Muscle layer of duodenum (tissue), 2 donors: ENCODE data around the gene FGGY.
A peak's percentile ranks its signal among the peaks of the same experiment; 100 is the strongest.
"Not testable (repeated sequence)": the region's sequence is repeated elsewhere in the genome, so short reads cannot be mapped to it uniquely, and the experiment has no call there.

ENCODE experiments used
- H3K27ac ChIP-seq: one replicate; pipeline ENCODE4 v1.7.0; 2013; ENCODE audit warnings: mild to moderate bottlenecking, low read length
- H3K27me3 ChIP-seq: one replicate; pipeline ENCODE4 v1.7.0; 2013; ENCODE audit warnings: low read depth, mild to moderate bottlenecking, control low read depth, low read length
- H3K36me3 ChIP-seq, 2 donors: one replicate each; pipeline ENCODE4 v1.7.0; 2013; ENCODE audit warnings: low read length in 2 of 2, control low read depth in 1 of 2, mild to moderate bottlenecking in 1 of 2; ENCODE audit not compliant: insufficient read depth in 2 of 2, control insufficient read depth in 1 of 2
- H3K4me1 ChIP-seq, 2 donors: one replicate each; pipeline ENCODE4 v1.7.0; 2013; ENCODE audit warnings: low read length in 2 of 2, mild to moderate bottlenecking in 2 of 2, control low read depth in 1 of 2, moderate library complexity in 1 of 2; ENCODE audit not compliant: insufficient read depth in 2 of 2, control insufficient read depth in 1 of 2
- H3K4me3 ChIP-seq, 2 donors: one replicate each; pipeline ENCODE4 v1.7.0; 2013; ENCODE audit warnings: low read length in 2 of 2, low read depth in 1 of 2, mild to moderate bottlenecking in 1 of 2
- H3K9me3 ChIP-seq, 2 donors: one replicate each; pipeline ENCODE4 v1.7.0; 2013; ENCODE audit warnings: low read length in 2 of 2, control low read depth in 1 of 2, mild to moderate bottlenecking in 1 of 2; ENCODE audit not compliant: control insufficient read depth in 1 of 2
- donor health status: healthy.

The FGGY gene

DNA sequence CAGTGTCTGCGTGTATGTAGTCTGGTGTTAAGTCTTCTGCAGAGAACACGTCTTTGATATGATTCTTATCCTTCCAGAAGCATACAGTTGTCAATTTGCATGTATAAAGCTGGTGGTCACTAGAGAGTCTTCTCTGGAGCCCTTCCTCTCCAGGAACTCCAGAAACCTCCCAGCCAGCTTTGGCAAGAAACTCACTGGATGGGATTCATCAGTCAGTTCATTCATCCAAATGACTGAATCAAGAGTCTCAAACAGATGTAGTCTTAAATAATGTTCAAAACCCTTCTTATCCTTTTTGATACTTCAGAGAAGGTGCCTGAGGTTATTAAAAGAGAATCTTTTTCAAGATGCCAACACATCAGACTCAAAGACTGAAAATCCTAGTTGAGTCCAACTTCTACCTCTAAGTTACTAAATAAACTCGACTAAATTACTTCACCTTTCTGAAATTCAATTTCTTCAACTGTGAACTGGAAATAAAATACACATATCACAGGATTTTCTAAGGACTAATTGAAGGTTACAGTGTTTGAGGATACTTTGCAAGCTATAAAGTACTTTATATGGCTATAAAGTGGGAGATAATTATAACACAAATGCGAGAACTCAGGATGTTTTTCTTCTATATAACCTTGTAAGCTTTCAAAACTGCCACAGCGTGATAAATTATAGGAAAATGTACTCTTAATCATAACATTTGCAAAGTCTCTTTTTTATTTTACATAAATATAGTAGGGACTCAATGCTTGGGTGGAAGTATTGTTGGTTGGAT is 252.4 kb downstream of the FGGY start:
- no peak overlapping the region for H3K27ac ChIP-seq
- H3K4me3 ChIP-seq, result no peak overlapping the region
- H3K9me3 ChIP-seq, result no peaks in the 10 kb centered on the region
- H3K36me3 ChIP-seq, result no peaks in the 10 kb centered on the region
- peaks cover 0 to 5% of the 10 kb centered on the region in 2 donors for H3K4me1 ChIP-seq
- H3K27me3 ChIP-seq, result no peaks in the 10 kb centered on the region

DNA sequence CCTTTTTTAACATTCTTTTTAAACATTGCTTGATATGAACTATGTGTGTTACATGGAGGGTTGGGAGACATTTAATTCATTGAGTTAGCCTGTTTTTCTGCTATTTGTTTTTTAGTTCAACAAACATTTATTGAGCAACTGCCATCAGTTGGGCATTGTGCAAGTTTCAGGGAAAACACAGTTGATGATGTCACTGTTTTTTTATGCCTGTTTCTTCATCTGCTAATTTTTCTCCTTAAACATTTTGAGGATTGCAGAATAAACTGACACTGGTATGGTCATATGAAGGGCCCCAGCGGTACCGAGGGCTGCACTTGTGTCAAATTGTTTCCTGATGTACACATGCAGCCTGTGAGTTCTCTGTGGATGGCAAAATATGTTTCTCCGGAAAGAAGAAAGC is 253.0 kb downstream of the FGGY start:
- Histone ChIP-seq H3K27me3 (no peaks in the 10 kb centered on the region), H3K4me1 (peaks cover 0 to 5% of the 10 kb centered on the region in 2 donors), H3K27ac (peak overlapping the region; percentile 16), H3K9me3 (no peaks in the 10 kb centered on the region), H3K36me3 (no peaks in the 10 kb centered on the region), H3K4me3 (no peak overlapping the region)

DNA sequence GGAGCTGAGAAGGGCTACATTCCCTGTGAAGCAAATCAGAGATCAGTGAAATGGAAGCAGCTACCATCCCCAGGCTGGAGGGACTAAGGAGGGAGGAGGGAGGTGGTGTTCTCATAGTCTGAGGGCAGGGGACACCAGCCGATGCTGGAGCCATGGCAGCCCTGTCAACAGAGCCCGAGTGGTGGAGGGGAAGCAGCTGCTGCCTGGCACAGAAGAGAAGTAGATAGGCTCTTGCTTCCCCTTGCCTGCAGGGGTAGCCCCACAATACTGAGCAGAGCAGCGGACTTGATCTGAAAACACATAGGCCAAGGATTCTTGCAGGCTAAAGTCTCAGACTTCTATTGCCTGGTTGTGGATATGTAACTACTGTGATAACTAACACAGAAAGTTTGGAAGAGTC is 255.1 kb downstream of the FGGY start:
- peaks cover 0 to 5% of the 10 kb centered on the region in 2 donors for H3K4me1 ChIP-seq
- H3K4me3 ChIP-seq, result no peak overlapping the region
- H3K36me3 ChIP-seq, result no peaks in the 10 kb centered on the region
- no peaks in the 10 kb centered on the region for H3K27me3 ChIP-seq
- no peaks in the 10 kb centered on the region for H3K9me3 ChIP-seq
- H3K27ac ChIP-seq, result no peak overlapping the region

DNA sequence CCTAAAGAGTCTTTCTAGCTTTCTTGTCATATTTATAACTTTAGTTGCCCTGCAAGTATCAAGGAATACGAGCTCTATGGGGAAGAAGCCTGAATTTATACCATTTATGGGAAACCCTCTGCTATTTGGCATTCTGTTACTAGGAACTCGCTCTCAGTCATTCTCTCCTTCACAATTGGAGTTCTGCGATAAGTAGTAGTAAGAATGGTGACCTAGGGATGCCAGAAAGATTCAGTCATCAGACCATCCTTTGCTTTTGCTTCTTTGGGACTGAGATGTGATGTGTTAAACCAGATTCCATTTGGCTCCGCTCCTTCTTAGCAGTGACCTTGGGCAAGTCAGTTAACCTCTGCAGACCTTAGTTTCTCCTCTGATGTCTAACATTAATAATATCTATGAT is 256.5 kb downstream of the FGGY start:
- H3K27me3 ChIP-seq, result no peaks in the 10 kb centered on the region
- no peak overlapping the region for H3K4me3 ChIP-seq
- H3K27ac ChIP-seq, result no peak overlapping the region
- H3K36me3 ChIP-seq, result no peaks in the 10 kb centered on the region
- H3K4me1 ChIP-seq, result peaks cover 0 to 5% of the 10 kb centered on the region in 2 donors
- H3K9me3 ChIP-seq, result no peaks in the 10 kb centered on the region

DNA sequence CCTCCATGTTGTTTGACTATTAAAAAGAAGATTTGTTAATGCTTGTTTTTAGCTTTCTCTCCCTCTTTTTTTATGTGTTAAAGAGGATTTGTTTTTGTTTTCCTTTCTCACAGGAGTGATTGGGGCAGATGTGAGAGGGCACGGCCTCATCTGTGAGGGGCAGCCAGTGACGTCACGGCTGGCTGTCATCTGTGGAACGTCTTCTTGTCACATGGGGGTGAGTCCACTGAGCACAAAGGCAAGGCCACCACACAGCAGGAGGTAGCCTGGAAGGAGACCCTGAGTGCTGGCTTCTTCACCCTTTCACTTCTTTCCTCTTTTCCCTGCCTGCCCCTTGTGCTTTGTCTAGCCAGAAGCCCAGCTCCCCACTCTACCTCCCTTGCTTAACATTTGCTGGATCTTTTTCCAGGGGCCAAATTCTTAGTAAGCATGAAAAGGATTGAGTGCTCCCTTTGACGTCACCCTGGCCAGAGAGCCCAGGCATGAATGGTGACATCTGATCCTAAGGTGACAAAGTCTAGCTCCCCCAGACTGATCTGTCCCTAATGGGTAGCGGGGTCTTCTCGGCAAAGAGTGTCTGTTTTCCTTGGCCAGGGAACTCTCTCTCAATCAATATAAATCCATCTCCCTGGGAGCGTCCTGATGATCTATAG is 257.2 kb downstream of the FGGY start:
- Histone ChIP-seq H3K27ac (no peak overlapping the region), H3K27me3 (no peaks in the 10 kb centered on the region), H3K4me3 (no peak overlapping the region), H3K9me3 (no peaks in the 10 kb centered on the region), H3K36me3 (no peaks in the 10 kb centered on the region), H3K4me1 (peaks cover 0 to 5% of the 10 kb centered on the region in 2 donors)

DNA sequence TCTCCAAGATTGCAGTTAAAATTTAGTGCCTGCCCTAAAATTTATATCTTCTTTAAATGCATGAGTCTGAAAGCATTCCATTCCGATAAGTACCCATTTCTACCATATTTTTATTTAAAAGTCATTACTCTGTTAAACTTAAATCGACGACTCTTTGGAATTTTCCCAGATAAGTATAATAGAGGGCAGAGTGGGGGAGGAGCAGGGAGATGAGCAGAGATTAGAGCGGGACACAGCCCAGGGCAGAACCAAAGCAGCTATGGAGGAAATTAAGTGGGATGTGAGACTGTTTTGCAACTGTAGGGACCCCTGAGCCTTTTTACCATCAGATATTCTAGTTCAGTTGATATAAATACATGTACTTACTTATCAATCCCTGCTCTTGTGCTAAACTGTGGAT is 257.9 kb downstream of the FGGY start:
- H3K4me1 ChIP-seq, result peaks cover 0 to 5% of the 10 kb centered on the region in 2 donors
- H3K27ac ChIP-seq, result no peak overlapping the region
- H3K27me3 ChIP-seq, result no peaks in the 10 kb centered on the region
- H3K4me3 ChIP-seq, result no peak overlapping the region
- no peaks in the 10 kb centered on the region for H3K9me3 ChIP-seq
- H3K36me3 ChIP-seq, result no peaks in the 10 kb centered on the region

DNA sequence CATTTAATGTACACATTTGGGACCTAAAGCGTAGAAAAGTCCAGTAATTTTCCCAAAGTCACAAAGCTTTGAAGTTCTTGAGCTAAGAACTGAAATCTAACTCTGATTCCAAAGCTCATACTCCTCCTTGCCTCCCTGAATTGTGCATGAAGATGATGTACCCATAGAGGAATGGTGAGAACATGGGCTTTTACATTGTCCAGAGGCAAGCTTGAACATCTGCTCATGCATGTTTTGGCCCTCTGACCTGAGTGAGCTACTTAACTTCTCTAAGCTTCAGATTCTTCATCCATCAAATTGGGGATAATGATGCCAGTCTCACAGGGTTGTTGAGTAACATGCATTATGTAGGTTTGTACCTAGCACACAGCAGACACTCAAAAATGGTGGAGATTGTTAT is 259.5 kb downstream of the FGGY start:
- Histone ChIP-seq H3K4me3 (no peak overlapping the region), H3K36me3 (no peaks in the 10 kb centered on the region), H3K27me3 (no peaks in the 10 kb centered on the region), H3K9me3 (no peaks in the 10 kb centered on the region), H3K4me1 (no peaks in the 10 kb centered on the region), H3K27ac (no peak overlapping the region)

DNA sequence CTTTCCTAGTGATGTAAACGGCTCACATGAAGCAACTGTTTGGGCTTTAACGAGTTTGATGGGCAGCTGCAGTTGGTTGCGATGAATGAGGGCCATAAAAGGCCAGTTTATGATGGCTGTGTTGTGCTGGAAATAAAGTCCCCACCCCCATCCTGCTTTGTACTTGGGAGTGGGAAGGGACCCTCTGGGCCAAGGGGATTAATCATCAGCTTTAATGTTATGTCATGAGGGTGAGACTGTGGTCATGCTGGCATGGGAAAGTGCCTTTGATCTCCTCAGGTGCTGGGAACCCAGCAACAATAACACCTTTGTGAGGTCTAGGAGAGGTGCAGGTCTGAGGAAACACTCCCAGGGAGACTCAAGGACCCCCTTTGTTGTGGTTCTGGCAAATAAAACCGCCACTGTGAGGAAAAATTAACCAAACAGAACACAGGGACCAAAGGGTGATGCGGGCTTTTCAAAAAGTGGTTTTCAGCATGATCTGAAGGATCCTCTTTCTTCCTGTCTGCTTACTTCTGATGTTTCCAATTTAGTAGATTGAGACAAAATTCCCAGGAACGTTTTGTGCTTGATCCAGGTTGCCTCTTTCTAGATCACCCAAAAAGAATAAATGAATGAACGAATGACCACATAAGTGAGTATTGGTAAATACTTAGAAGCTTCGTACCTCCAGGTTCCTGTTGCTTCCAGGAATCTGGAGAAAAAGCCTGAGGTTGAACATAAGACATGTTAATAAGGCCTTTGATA is 260.1 kb downstream of the FGGY start:
- Histone ChIP-seq H3K36me3 (no peaks in the 10 kb centered on the region), H3K27me3 (no peaks in the 10 kb centered on the region), H3K4me3 (no peak overlapping the region), H3K9me3 (no peaks in the 10 kb centered on the region), H3K4me1 (no peaks in the 10 kb centered on the region), H3K27ac (no peak overlapping the region)

DNA sequence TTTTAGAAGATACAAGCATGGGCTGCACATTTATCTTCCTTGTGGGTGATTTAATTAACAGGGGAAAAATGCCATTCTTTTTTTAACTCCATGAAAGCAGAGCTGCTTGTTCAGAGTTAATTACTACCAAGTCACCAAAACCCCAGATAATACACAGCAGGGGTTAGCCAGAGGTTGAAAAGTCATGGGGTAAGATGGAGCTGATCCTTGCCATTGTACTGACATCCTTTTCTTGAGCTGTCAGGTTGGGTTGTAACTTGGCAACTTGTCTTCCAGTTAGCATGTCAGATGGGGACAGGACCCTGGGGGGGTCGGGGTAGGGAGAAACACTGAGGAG is 260.6 kb downstream of the FGGY start:
- H3K27ac ChIP-seq, result no peak overlapping the region
- no peaks in the 10 kb centered on the region for H3K9me3 ChIP-seq
- no peaks in the 10 kb centered on the region for H3K27me3 ChIP-seq
- no peaks in the 10 kb centered on the region for H3K36me3 ChIP-seq
- peaks cover 0 to 4% of the 10 kb centered on the region in 2 donors for H3K4me1 ChIP-seq
- H3K4me3 ChIP-seq, result no peak overlapping the region

DNA sequence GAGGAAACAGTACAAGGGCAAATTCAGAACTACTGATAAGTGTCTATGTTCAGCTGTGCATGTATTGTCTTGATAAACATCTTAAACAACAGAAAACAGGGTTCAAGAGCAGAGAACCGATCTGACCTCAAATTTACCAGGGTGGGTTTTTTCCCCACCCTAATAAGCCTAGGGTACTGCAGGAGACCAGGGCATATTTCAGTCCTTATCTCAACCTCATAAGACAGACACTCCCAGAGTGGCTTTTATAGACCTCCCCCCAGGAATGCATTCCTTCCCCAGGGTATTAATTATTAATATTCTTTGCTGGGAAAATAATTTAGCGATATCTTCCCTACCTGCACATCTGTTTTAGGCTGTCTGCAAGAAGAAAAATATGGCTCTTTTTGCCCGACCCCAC is 261.7 kb downstream of the FGGY start:
- not testable (repeated sequence) for H3K27me3 ChIP-seq, H3K9me3 ChIP-seq, H3K27ac ChIP-seq, H3K36me3 ChIP-seq, H3K4me3 ChIP-seq, H3K4me1 ChIP-seq

DNA sequence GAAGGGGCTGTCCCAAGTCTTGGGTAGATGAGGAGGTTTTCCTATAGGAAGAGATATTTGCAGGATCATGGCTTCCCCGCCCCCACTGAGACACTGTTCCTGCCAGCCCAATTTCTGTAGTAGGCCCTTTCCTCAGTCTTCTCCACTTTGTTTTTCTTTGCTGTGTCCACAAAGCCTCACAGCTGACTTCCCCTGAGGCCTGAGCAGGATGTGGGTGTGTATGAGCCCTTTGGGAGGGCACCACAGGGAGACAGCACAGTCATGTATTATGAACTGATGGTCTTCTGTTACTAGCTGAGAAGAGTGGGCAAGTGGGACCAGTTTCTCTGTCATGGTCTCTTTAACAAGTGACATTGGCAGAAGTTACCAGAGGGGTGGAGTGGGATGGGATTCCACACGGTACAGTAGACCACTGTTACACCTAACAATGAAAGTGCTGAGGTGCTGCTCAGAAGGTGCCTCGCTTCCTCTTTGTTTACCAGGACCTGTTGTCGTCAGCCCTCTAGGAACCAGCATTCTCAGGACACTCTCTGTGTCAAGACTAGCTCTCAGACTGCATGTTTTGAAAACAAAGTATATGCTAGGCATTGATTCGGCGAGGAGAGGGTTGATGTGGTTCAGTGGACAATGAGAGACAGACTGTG is 264.0 kb downstream of the FGGY start:
- H3K27ac ChIP-seq, result no peak overlapping the region
- no peaks in the 10 kb centered on the region for H3K36me3 ChIP-seq
- H3K27me3 ChIP-seq, result no peaks in the 10 kb centered on the region

More for the DNA sequence above, 264.0 kb downstream of the FGGY start:
- H3K9me3 ChIP-seq, result no peaks in the 10 kb centered on the region
- no peak overlapping the region for H3K4me3 ChIP-seq
- H3K4me1 ChIP-seq, result peaks cover 0 to 4% of the 10 kb centered on the region in 2 donors
